T-helper 1 cell treated with Interleukin-12 subunit alpha and Interleukin-12 subunit beta and Interleukin-4 antibody, amounts not matched to agents 30 μg/mL and 1 μg/mL, for 36 hours (primary cell): ENCODE measurements around the gene OR1J2.

ENCODE experiments used
- H3K27ac Mint-ChIP-seq: one replicate; pipeline ENCODE4 v1.8.0; 2021; ENCODE audit warnings: mild to moderate bottlenecking, mixed read lengths
- H3K27me3 Mint-ChIP-seq: one replicate; pipeline ENCODE4 v1.8.0; 2021; ENCODE audit warnings: low read depth, mixed read lengths
- H3K36me3 Mint-ChIP-seq: one replicate; pipeline ENCODE4 v1.8.0; 2021; ENCODE audit warnings: low read depth, mixed read lengths
- H3K4me1 Mint-ChIP-seq: one replicate; pipeline ENCODE4 v1.8.0; 2021; ENCODE audit warnings: low read depth, mixed read lengths
- H3K4me3 Mint-ChIP-seq: one replicate; pipeline ENCODE4 v1.8.0; 2021; ENCODE audit warnings: mild to moderate bottlenecking, moderate library complexity, mixed read lengths
- H3K9me3 Mint-ChIP-seq: one replicate; pipeline ENCODE4 v1.8.0; 2021; ENCODE audit warnings: mixed read lengths

OR1J2 gene

GRCh38 chr9:122510502-122510901 is at the start of gene OR1J2:
OR1J2 (plus strand) TSS chr9:122510802; CDS start chr9:122510802, 0 bp downstream.
- Mint-ChIP-seq H3K4me3 (no peak within 1 kb of the TSS), H3K4me1 (no peaks in the 10 kb centered on the region), H3K36me3 (no peaks in the 10 kb centered on the region), H3K27ac (no peak within 1 kb of the TSS), H3K27me3 (peaks cover 15% of the 10 kb centered on the region), H3K9me3 (no peaks in the 10 kb centered on the region)

GRCh38 chr9:122463828-122464632 is 46.6 kb upstream of the OR1J2 start:
- Mint-ChIP-seq H3K4me3 (peak overlapping the region; percentile 83), H3K4me1 (peaks cover 11% of the 10 kb centered on the region), H3K36me3 (no peaks in the 10 kb centered on the region), H3K9me3 (no peaks in the 10 kb centered on the region), H3K27me3 (peaks cover 40% of the 10 kb centered on the region), H3K27ac (peak overlapping the region; percentile 81)

- peaks cover 11% of the 10 kb centered on the region for H3K4me1 Mint-ChIP-seq
- no peaks in the 10 kb centered on the region for H3K36me3 Mint-ChIP-seq
- H3K9me3 Mint-ChIP-seq: no peaks in the 10 kb centered on the region
- H3K27me3 Mint-ChIP-seq: peaks cover 39% of the 10 kb centered on the region
- peak overlapping the region; percentile 83 for H3K4me3 Mint-ChIP-seq
- peak overlapping the region; percentile 81 for H3K27ac Mint-ChIP-seq
Measured at GRCh38 chr9:122464633-122465567, 45.7 kb upstream of the OR1J2 start.

- H3K27me3 Mint-ChIP-seq: peaks cover 28% of the 10 kb centered on the region
- peaks cover 11% of the 10 kb centered on the region for H3K4me1 Mint-ChIP-seq
- no peaks in the 10 kb centered on the region for H3K9me3 Mint-ChIP-seq
- no peak overlapping the region for H3K27ac Mint-ChIP-seq
- no peaks in the 10 kb centered on the region for H3K36me3 Mint-ChIP-seq
- no peak overlapping the region for H3K4me3 Mint-ChIP-seq
Measured at GRCh38 chr9:122466456-122466855, 44.1 kb upstream of the OR1J2 start.

- Mint-ChIP-seq H3K4me1 (peaks cover 7% of the 10 kb centered on the region), H3K9me3 (no peaks in the 10 kb centered on the region), H3K4me3 (no peak overlapping the region), H3K27me3 (peaks cover 12% of the 10 kb centered on the region), H3K27ac (no peak overlapping the region), H3K36me3 (no peaks in the 10 kb centered on the region)
Measured at GRCh38 chr9:122468735-122469134, 41.9 kb upstream of the OR1J2 start.

GRCh38 chr9:122474561-122474960 is 36.0 kb upstream of the OR1J2 start:
- H3K4me1 Mint-ChIP-seq: no peaks in the 10 kb centered on the region
- H3K4me3 Mint-ChIP-seq: no peak overlapping the region
- H3K27me3 Mint-ChIP-seq: peaks cover 21% of the 10 kb centered on the region
- no peaks in the 10 kb centered on the region for H3K36me3 Mint-ChIP-seq
- H3K9me3 Mint-ChIP-seq: no peaks in the 10 kb centered on the region
- H3K27ac Mint-ChIP-seq: no peak overlapping the region

GRCh38 chr9:122475717-122476116 is 34.9 kb upstream of the OR1J2 start:
- Mint-ChIP-seq H3K27me3 (peaks cover 21% of the 10 kb centered on the region), H3K4me3 (no peak overlapping the region), H3K27ac (no peak overlapping the region), H3K36me3 (no peaks in the 10 kb centered on the region), H3K9me3 (no peaks in the 10 kb centered on the region), H3K4me1 (no peaks in the 10 kb centered on the region)

- Mint-ChIP-seq H3K36me3 (no peaks in the 10 kb centered on the region), H3K27me3 (peaks cover 19% of the 10 kb centered on the region), H3K27ac (no peak overlapping the region), H3K4me3 (no peak overlapping the region), H3K9me3 (no peaks in the 10 kb centered on the region), H3K4me1 (no peaks in the 10 kb centered on the region)
Measured at GRCh38 chr9:122477346-122477745, 33.3 kb upstream of the OR1J2 start.

GRCh38 chr9:122477826-122478225 is 32.8 kb upstream of the OR1J2 start, which contains the start of gene OR1J1:
OR1J1 (minus strand) TSS chr9:122477926; CDS start chr9:122477926, 0 bp downstream.
- Mint-ChIP-seq H3K27ac (no peak within 1 kb of the TSS), H3K9me3 (no peaks in the 10 kb centered on the region), H3K4me1 (no peaks in the 10 kb centered on the region), H3K36me3 (no peaks in the 10 kb centered on the region), H3K4me3 (no peak within 1 kb of the TSS), H3K27me3 (peaks cover 21% of the 10 kb centered on the region)

- no peaks in the 10 kb centered on the region for H3K9me3 Mint-ChIP-seq
- H3K27me3 Mint-ChIP-seq: peaks cover 21% of the 10 kb centered on the region
- no peak overlapping the region for H3K4me3 Mint-ChIP-seq
- H3K4me1 Mint-ChIP-seq: no peaks in the 10 kb centered on the region
- no peaks in the 10 kb centered on the region for H3K36me3 Mint-ChIP-seq
- no peak overlapping the region for H3K27ac Mint-ChIP-seq
Measured at GRCh38 chr9:122479062-122479461, 31.5 kb upstream of the OR1J2 start.

- H3K36me3 Mint-ChIP-seq: no peaks in the 10 kb centered on the region
- peaks cover 18% of the 10 kb centered on the region for H3K27me3 Mint-ChIP-seq
- no peaks in the 10 kb centered on the region for H3K9me3 Mint-ChIP-seq
- no peak overlapping the region for H3K27ac Mint-ChIP-seq
- no peaks in the 10 kb centered on the region for H3K4me1 Mint-ChIP-seq
- H3K4me3 Mint-ChIP-seq: no peak overlapping the region
Measured at GRCh38 chr9:122498883-122499288, 11.7 kb upstream of the OR1J2 start.

- Mint-ChIP-seq H3K36me3 (no peaks in the 10 kb centered on the region), H3K27me3 (peaks cover 15% of the 10 kb centered on the region), H3K9me3 (no peaks in the 10 kb centered on the region), H3K4me3 (no peak overlapping the region), H3K4me1 (no peaks in the 10 kb centered on the region), H3K27ac (no peak overlapping the region)
Measured at GRCh38 chr9:122506964-122507363, 3.6 kb upstream of the OR1J2 start.

GRCh38 chr9:122518226-122518625 is 7.6 kb downstream of the OR1J2 start:
- Mint-ChIP-seq H3K4me1 (no peaks in the 10 kb centered on the region), H3K27me3 (no peaks in the 10 kb centered on the region), H3K9me3 (no peaks in the 10 kb centered on the region), H3K4me3 (no peak overlapping the region), H3K27ac (no peak overlapping the region), H3K36me3 (no peaks in the 10 kb centered on the region)

GRCh38 chr9:122518841-122519240 is 8.2 kb downstream of the OR1J2 start, which contains the start of gene OR1J4:
OR1J4 (plus strand) TSS chr9:122519141; CDS start chr9:122519141, 0 bp downstream.
- H3K27me3 Mint-ChIP-seq: no peaks in the 10 kb centered on the region
- H3K4me1 Mint-ChIP-seq: no peaks in the 10 kb centered on the region
- H3K36me3 Mint-ChIP-seq: no peaks in the 10 kb centered on the region
- H3K27ac Mint-ChIP-seq: no peak within 1 kb of the TSS
- H3K4me3 Mint-ChIP-seq: no peak within 1 kb of the TSS
- H3K9me3 Mint-ChIP-seq: no peaks in the 10 kb centered on the region
